K562 (cell line): Measurements from ENCODE around the gene EEF1AKMT4. TPM values are rescaled to one million over a fixed set of nuclear protein-coding genes. Genes with fewer than 3 reads are reported as not detected.

Source experiments
- CBFB ChIP-seq: sonication (generic); formaldehyde crosslinking; IDR thresholded peaks from 2 replicates; pipeline ENCODE4 v1.4.0; 2020; ENCODE audit warnings: mild to moderate bottlenecking, missing genetic modification reagents
- FOXK1 ChIP-seq: sonication (generic); formaldehyde crosslinking; IDR thresholded peaks from 2 replicates; pipeline ENCODE4 v1.8.0; 2022; ENCODE audit warnings: missing genetic modification reagents, mild to moderate bottlenecking, borderline replicate concordance
- HNRNPUL1 ChIP-seq: fragments of 200-400 bp; formaldehyde crosslinking; IDR thresholded peaks from 2 replicates; pipeline ENCODE4 v1.6.1; 2017; ENCODE audit warnings: low read length
- MCM3 ChIP-seq: fragments of 450-650 bp; IDR thresholded peaks from 2 replicates; pipeline ENCODE4 v1.6.1; 2016
- NFYB ChIP-seq: IDR thresholded peaks from 2 replicates; pipeline ENCODE4 v1.6.1; 2011; ENCODE audit warnings: mild to moderate bottlenecking, moderate library complexity; ENCODE audit not compliant: insufficient read length; ENCODE audit errors: extremely low read depth
- SP1 ChIP-seq: sonication (generic); formaldehyde crosslinking; IDR thresholded peaks from 2 replicates; pipeline ENCODE4 v1.8.1; 2022; ENCODE audit warnings: mild to moderate bottlenecking, missing genetic modification reagents
- ZC3H11A ChIP-seq: IDR thresholded peaks from 2 replicates; pipeline ENCODE4 v1.6.1; 2012; ENCODE audit warnings: low read depth, low read length, improper control_type of control experiment
- ZFX ChIP-seq: sonication (generic); formaldehyde crosslinking; IDR thresholded peaks from 2 replicates; pipeline ENCODE4 v1.8.0; 2022; ENCODE audit warnings: mild to moderate bottlenecking, missing genetic modification reagents, moderate library complexity
- ZNF57 ChIP-seq: fragments of 450-650 bp; formaldehyde crosslinking; IDR thresholded peaks from 2 replicates; pipeline ENCODE4 v1.4.0; 2020; ENCODE audit warnings: mild to moderate bottlenecking, moderate library complexity
- polyA plus RNA-seq, 8 experiments: library from polyadenylated mRNA; depleted of rRNA in 4 of 8; stranded (reverse) in 5 of 8; unstranded in 3 of 8; fragments of >200 nt; fragmentation: Nextera tagmentation in 2 of 8; fragmentation: Illumina TruSeq in 1 of 8; extraction: Ambion mirVana in 2 of 8; extraction: Trizol in 1 of 8; gene quantifications; 2 replicates each; pipeline versions ENCODE4 v1.2.1 to v1.2.3, GENCODE V29; 2011 to 2014; ENCODE audit warnings: inconsistent platforms in 1 of 8, missing spikeins in 1 of 8
- total RNA-seq, 7 experiments: library from RNA; depleted of rRNA in 6 of 7; stranded (reverse); fragments of >200 nt in 6 of 7; fragmentation: Illumina TruSeq in 2 of 7; extraction: Trizol in 2 of 7; gene quantifications; 2 replicates each; pipeline versions ENCODE4 v1.2.1 to v1.2.3, GENCODE V29; 2011 to 2021; ENCODE audit warnings: low replicate concordance in 1 of 7
- TF ChIP-seq, protein P1 (sequence below): fragments of 250-450 bp; sonication (Bioruptor Pico); IDR thresholded peaks from 2 replicates; pipeline ENCODE4 v1.8.0; 2022; ENCODE audit warnings: moderate library complexity, mild to moderate bottlenecking, inconsistent platforms
- TF ChIP-seq, protein P2 (sequence below): fragments of 250-450 bp; sonication (Bioruptor Pico); IDR thresholded peaks from 2 replicates; pipeline ENCODE4 v1.5.0; 2020; ENCODE audit warnings: mild to moderate bottlenecking, borderline replicate concordance

Gene EEF1AKMT4
- total and polyA plus RNA-seq, 9 of the 15 experiments (the other 6 are each of a cell fraction or from before 2014, with no cell fraction given), result 10.3 to 49.4 (median 18.9) TPM

GRCh38 chr3:184249412-184250166, at the start of gene EEF1AKMT4 (continued):
- TF ChIP-seq ZC3H11A (no peak), CBFB (CRISPR knock-in tag) (no peak), SP1 (CRISPR knock-in tag) (peak; percentile 83), NFYB (peak; percentile 19), HNRNPUL1 (no peak), MCM3 (no peak), ZNF57 (CRISPR knock-in tag) (no peak), ZFX (CRISPR knock-in tag) (peak; percentile 89), FOXK1 (CRISPR knock-in tag) (no peak)
- TF ChIP-seq, protein P1, sequence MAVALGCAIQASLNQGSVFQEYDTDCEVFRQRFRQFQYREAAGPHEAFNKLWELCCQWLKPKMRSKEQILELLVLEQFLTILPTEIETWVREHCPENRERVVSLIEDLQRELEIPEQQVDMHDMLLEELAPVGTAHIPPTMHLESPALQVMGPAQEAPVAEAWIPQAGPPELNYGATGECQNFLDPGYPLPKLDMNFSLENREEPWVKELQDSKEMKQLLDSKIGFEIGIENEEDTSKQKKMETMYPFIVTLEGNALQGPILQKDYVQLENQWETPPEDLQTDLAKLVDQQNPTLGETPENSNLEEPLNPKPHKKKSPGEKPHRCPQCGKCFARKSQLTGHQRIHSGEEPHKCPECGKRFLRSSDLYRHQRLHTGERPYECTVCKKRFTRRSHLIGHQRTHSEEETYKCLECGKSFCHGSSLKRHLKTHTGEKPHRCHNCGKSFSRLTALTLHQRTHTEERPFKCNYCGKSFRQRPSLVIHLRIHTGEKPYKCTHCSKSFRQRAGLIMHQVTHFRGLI (CRISPR knock-in tag), result no peak
- TF ChIP-seq, protein P2, sequence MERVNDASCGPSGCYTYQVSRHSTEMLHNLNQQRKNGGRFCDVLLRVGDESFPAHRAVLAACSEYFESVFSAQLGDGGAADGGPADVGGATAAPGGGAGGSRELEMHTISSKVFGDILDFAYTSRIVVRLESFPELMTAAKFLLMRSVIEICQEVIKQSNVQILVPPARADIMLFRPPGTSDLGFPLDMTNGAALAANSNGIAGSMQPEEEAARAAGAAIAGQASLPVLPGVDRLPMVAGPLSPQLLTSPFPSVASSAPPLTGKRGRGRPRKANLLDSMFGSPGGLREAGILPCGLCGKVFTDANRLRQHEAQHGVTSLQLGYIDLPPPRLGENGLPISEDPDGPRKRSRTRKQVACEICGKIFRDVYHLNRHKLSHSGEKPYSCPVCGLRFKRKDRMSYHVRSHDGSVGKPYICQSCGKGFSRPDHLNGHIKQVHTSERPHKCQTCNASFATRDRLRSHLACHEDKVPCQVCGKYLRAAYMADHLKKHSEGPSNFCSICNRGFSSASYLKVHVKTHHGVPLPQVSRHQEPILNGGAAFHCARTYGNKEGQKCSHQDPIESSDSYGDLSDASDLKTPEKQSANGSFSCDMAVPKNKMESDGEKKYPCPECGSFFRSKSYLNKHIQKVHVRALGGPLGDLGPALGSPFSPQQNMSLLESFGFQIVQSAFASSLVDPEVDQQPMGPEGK, result no peak
